ENCODE measurements around the gene JUNB.
A peak's percentile ranks its signal among the peaks of the same experiment; 100 is the strongest.

JUNB gene

DNA sequence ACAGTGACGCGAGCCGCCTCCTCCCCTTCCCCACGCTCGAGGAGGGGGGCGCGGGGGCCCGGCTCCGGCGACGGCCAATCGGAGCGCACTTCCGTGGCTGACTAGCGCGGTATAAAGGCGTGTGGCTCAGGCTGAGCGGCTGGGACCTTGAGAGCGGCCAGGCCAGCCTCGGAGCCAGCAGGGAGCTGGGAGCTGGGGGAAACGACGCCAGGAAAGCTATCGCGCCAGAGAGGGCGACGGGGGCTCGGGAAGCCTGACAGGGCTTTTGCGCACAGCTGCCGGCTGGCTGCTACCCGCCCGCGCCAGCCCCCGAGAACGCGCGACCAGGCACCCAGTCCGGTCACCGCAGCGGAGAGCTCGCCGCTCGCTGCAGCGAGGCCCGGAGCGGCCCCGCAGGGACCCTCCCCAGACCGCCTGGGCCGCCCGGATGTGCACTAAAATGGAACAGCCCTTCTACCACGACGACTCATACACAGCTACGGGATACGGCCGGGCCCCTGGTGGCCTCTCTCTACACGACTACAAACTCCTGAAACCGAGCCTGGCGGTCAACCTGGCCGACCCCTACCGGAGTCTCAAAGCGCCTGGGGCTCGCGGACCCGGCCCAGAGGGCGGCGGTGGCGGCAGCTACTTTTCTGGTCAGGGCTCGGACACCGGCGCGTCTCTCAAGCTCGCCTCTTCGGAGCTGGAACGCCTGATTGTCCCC, at the start of gene JUNB:
JUNB (plus strand) TSS at position 142 of the 706 bp plus-strand sequence; CDS start at position 428, 286 bp downstream.
- peak; percentile 57 to 77 for DNase-seq

DNA sequence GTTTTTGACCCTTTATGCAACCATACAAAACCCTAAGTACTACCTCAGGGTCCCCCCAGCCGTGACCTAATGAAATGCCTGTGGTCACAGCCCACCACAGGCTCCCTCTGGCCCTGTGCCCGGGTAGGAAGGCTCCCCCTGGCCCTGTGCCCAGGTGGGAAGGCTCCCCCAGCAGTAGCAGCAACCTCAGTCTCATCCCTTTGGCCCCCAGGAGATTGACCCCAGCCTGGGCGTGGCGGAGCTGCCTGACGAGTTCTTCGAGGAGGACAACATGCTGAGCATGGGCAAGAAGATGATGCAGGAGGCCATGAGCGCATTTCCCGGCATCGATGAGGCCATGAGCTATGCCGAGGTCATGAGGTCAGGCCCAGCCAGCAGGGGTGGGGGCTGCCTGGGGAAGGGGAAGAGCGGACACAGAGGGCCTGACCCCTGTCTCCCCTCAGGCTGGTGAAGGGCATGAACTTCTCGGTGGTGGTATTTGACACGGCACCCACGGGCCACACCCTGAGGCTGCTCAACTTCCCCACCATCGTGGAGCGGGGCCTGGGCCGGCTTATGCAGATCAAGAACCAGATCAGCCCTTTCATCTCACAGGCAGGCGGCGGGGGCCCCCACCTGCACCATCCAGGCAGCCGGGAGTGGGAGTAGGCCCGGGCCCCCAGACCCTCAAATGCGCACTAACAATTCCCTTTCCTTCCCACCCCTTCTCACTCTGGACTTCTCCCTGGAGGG, 46.0 kb upstream of the JUNB start:
- no peak for DNase-seq

GRCh38 chr19:12748489-12748888, 42.8 kb upstream of the JUNB start:
- DNase-seq: no peak

DNA sequence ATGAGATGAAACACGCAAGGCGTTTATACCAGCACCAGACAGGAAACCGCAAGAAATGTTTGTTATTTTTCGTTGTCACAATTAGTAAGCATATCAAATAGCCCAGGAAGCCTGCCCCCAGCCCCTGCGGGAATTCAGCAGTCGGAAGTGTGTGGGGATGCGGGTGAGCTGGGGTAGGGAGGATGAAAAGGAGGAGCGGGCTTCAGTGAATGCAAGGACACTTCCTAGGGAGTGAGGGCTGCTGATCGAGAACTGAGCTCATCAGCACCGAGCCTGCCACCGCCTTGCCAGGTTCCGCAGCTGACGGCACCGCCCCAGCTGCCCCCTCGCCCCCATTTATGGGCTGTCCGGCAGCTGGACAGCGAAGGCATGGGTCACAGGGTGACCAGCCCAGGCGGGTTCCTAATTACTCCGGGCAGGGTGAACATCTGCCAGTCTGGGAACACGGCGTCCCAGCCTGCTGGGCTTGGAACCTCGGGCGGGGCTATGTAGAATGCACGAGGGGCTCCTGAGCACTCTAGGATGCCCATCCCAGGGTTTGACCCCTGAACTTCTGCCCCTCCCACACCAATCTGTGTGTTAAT, 41.3 kb upstream of the JUNB start:
- no peak for DNase-seq

- DNase-seq: no peak
These were observed 40.4 kb upstream of the JUNB start for GRCh38 chr19:12750851-12751250.

DNA sequence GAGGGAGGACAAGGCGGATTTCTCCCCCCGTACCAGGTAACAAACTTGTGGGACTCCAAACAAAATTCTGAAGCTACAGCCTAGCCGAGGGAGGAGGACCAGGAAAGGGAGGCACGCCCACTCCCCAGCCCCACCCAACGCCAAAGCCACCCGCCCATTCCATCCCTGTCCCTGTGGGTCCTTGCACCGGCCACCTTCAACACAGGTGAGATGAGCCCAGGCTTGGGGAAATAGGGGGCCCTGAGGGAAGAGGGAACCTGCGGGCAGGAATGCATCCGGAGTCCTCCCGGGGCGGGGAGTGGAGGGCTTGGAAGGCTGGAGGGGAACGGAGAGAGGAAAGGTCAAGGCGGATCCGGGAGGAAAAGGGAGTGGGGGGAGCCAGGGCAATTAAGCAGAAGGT, 39.7 kb upstream of the JUNB start, which contains the start of gene BEST2:
BEST2 (plus strand) TSS at position 157 of the 400 bp plus-strand sequence. CDS start 802 bp downstream, outside the sequence.
- no peak for DNase-seq

- DNase-seq: no peak
These were observed 39.1 kb upstream of the JUNB start for GRCh38 chr19:12752056-12752781.

DNA sequence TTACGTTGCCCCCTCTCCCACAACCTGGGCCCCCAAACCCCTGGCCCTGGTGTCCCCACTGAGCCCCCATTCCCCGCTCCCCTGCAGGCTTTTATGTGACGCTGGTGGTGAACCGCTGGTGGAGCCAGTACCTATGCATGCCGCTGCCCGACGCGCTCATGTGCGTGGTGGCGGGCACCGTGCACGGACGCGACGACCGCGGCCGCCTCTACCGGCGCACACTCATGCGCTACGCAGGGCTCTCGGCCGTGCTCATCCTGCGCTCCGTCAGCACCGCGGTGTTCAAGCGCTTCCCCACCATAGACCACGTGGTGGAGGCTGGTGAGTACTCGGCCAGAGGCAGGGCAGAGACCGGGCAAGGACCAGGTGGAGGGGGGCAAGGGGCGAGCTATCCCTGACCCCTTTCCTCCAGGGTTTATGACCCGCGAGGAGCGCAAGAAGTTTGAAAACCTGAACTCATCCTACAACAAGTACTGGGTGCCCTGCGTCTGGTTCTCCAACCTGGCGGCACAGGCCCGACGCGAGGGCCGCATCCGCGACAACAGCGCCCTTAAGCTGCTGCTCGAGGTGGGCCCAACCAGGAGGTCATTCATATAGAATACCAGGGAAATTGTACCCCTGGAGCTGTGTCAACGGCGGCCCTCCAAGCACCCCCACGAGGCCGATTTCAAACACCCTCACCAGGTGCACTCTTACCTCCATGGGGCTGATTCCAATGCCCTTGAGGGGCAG, 36.7 kb upstream of the JUNB start:
- no peak for DNase-seq

- no peak for DNase-seq
These were observed 35.0 kb upstream of the JUNB start for GRCh38 chr19:12756150-12756883.

DNA sequence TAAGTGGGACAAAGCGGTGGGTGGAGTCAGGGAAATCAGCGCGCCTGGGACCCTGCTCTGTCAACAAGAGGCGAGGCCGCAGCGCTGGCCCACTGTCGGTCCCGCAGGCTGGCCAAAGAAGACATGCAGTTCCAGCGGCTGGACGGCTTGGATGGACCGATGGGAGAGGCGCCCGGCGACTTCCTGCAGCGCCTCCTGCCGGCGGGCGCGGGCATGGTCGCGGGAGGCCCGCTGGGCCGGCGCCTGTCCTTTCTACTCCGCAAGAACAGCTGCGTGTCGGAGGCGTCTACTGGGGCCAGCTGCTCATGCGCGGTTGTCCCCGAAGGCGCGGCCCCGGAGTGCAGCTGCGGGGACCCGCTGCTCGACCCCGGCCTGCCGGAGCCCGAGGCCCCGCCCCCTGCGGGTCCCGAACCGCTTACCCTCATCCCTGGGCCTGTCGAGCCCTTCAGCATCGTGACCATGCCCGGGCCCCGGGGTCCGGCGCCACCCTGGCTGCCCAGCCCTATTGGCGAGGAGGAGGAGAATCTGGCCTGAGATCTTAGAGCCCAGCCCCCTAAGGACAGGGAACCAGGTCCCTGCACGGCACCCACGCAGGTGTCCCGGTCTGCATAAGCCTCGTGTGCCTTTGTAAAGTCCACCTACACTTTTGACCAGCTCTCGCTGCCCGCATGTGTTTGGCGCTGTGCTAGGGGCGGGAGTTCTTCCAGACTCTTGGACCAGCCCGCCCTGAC, 33.6 kb upstream of the JUNB start:
- DNase-seq: peak; percentile 8 to 10

- DNase-seq: no peak
These were observed 31.6 kb upstream of the JUNB start for GRCh38 chr19:12759686-12760085.

DNA sequence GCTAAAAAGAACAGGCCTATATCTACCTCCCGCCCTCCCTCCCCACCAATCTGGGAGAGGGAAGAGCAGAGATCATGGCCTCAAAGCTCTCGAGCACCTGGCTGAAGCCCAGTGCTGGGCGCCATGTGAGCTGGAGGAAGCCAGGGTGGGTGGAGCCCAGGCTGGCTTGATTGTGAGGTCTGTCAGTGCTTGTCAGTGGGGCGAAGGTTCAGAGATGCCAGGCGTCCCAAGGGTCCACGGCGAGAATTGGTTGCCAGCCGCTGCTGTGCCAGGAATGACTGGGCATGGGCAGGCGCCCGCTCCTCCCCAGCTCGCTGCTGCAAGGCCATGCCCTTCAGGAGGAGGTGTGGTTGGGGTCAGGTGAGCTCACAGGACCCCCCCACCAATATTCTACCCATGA, 28.2 kb upstream of the JUNB start:
- DNase-seq: no peak

- DNase-seq: no peak
These were observed 26.6 kb upstream of the JUNB start for GRCh38 chr19:12764698-12765097.

DNA sequence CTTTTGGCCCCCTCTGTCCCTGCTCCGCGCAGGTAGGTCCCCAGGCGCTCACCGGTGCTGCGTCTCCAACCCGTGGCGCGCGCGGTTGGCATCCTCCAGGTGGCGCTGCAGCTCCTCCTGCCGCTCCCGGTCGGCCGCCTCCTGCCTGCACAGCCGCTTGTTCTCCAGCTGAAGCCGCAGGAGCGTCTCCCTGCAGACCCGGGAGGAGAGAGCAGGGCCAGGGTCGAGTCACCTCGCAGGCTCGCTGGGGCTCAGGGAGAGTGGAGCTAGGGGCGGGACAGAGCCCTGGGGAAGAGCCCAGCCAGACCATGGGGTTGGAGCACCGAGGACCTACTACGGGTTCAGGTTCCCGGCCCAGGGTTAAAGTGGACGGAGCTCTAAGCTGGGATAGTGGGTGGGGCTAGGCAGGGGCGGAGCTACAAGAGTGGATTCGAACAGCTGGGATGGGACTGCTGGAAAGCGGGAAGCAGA, 25.2 kb upstream of the JUNB start:
- peak; percentile 46 to 64 for DNase-seq

DNA sequence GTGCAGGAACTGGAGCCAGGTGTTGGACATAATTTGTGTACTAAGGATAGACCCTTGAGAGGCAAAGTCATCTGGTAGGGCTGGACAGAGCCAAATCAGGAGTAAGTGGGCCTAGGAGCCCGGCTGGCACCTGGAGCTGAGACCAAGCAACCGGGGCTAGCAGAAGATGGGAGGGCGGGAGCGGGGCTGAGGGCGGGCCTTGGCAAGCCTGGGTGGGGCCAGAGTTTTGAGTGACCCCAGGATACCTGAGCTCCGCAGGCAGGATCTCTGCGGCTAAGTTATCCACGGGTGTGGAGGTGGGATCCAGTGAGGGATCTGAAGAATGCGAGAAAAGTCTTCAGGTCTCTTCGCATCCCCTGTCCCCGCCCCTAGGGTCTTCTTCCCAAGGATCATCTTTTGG, 24.1 kb upstream of the JUNB start:
- DNase-seq: no peak

DNA sequence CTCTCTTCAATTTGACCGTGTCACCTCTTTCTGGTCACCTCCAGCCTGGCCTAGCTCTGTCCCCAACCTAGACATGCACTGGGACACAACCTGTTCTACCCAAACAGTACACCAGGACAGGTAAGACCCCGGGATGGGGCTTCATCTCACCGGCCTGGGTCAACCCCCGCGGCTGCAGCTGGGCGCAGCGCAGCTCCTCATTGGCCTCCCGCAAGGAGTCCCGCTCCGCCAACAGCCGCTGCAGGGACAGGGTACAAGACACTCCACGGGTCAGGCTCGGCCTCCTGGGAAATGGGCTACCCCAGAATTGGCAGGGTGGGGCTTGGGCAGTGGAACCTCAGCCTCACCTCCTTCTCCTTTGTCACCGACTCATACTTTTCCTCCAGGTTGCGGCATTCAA, 23.6 kb upstream of the JUNB start:
- no peak for DNase-seq

DNA sequence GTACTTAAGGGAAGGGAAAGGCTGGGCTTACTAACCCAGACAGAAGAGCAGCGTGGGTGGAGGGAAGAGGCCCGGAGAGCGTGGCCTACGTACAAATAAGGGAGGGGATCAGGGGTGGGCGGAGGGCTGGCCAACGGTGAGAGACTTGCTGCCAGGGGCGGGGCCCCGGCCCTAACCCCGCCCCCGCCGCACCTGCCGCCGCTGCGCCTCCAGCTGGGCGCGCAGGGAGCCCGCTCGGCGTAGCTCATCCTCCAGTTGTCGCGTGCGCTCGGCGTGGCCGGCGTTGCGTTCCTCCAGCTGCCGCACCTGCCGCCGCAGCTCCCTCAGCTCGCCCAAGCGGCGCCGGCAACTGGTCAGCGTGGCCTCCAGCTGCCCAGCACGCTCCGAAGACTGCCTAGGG, 21.6 kb upstream of the JUNB start:
- peak; percentile 36 to 80 for DNase-seq

- DNase-seq: no peak
These were observed 20.4 kb upstream of the JUNB start for GRCh38 chr19:12770922-12771321.

- DNase-seq: no peak
These were observed 19.0 kb upstream of the JUNB start for GRCh38 chr19:12772323-12772722.

GRCh38 chr19:12773571-12773970, 17.7 kb upstream of the JUNB start:
- DNase-seq: no peak

All from NCI-H187 (cell line).